DMS53 treated with DMSO at 0.1 percent for 48 hours (cell line): ENCODE results near the gene BPTF.
"Not testable (repeated sequence)": the region's sequence is repeated elsewhere in the genome, so short reads cannot be mapped to it uniquely, and the experiment has no call there.

ENCODE experiments used
- DNase-seq: peaks from one replicate; lab custom pipeline; 2025; ENCODE audit not compliant: unreplicated experiment; lab: John Stamatoyannopoulos, UW

Gene BPTF

DNA sequence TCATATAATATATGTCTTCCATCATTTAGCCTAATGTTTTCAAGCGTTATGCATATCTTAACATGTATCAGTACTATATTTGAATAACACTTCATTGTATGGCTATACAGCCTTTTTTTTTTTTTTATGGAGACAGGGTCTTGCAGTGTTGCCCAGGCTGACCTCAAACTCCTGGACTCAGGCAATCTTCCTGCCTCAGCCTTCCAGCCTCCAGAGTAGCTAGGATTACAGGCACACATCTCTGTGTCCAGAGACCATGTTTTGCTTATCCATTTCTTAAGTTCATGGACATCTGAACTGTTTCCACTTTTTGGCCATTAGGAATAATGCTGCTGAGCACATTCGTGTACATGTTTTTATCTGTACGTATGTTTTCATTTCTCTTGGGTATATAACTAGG lies 7.8 kb downstream of the BPTF start:
- DNase-seq, result no peak

DNA sequence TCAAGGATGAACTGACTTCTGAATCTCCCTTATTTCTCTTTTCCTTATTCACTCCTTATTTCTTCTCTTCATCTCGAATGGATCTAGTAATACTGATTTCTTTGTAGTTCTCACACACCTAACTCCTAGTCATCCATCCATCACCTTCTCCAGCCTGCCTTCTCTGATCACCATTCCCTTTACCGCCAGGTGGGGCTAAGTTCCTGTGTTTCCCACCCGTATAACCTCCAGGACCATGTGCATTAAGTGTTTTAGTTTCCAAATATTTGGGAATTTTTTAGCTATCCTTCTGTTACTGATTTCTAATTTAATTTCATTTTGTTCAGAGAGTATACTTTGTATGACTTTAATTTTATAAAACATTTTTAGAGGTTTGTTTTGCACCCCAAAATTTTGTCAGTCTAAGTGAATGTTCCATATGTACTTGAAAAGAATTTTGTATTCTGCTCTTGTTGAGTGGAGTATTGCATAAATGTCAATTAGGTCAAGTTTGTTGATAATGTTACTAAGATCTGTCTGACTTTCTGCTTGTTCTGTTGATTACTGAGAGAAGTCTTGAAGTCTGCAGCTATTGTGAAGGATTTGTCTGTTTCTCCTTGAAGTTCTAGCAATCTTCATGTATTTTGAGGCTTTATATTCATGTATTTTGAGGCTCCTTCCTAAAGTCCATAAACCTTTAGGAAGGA lies 8.8 kb downstream of the BPTF start:
- no peak for DNase-seq

DNA sequence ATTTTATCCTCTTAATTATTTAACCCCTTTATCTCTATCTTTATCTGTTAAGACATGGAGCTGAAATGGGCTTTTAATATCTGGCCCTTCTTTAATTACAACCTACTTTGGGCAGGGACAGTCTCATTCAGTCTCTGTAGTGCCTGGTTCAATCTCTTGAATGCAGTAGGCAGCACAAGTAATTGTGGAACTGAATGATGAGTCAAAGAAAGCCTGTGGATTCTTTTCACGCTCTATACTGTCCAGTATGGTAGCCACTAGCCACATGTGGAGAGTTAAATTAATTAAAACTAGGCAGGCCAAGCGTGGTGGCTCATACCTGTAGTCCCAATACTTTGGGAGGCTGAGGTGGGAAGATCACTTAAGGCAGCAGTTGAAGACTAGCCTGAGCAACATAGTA lies 9.3 kb downstream of the BPTF start:
- no peak for DNase-seq

DNA sequence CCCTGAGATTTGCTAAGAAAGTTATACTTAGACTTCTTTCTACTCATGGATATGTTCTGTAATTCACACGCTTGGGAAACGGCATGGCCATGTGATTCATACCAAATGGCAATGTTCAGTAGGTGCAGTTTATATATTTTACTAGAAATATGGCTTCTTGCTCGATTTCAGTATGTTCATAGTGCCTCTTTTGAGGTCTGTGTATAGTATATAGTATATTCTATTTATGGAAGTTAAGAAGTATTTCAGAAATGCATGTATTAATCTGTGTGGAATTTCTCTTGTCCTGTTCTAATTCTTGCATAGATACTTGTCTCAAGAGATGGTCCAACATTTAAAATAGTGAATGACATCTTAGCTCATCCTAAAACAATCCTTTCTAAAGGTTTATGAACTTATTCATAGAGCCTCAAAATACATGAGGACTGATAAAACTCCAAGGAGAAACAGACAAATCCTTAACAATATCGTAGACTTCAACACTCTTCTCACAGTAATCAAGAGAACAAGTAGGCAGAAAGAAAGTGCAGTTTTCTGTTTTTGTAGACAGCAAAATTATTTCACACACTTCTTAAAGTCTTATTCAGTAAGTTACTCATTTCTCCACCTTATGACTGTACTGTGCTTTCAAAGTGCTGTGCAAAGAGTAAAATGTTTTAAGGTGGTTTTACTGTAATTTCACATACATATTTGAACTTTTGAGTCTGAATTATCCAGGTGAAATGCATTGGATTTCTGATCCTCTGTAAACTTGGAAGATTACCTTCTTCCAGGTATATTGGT lies 11.1 kb downstream of the BPTF start:
- no peak for DNase-seq

DNA sequence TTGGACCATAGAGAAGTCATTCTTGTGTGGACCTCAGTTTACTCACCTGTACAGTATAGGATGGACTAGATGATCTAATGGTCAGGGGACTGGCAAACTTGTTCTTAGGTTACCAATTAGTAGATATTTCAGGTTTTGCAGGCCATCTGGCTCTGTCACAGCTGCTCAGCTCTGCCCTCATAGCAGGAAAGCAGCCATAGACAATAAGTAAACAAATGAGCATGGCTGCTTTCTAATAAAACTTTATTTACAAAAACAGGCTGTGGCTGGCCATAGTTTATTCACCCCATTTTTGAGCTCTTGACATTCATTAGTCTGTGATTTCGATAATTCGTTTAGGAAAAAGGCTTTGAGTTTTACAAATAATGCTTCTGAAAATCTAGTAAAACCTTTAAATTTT lies 12.7 kb downstream of the BPTF start:
- no peak for DNase-seq

DNA sequence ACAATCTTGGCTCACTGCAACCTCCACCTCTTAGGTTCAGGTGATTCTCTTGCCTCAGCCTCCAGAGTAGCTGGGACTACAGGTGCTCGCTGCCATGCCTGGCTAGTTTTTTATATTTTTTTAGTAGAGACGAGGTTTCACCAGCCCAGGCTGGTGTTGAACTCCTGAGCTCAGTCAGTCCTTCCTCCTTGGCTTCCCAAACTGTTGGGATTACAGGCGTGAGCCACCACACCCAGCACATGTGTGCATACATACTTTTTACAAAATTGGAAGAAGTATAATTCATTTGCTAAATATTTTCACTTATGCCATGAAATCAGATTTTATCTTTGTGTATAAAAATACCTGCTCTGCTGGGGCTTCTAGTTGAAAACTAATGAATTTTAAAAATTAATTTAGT lies 13.2 kb downstream of the BPTF start:
- no peak for DNase-seq

DNA sequence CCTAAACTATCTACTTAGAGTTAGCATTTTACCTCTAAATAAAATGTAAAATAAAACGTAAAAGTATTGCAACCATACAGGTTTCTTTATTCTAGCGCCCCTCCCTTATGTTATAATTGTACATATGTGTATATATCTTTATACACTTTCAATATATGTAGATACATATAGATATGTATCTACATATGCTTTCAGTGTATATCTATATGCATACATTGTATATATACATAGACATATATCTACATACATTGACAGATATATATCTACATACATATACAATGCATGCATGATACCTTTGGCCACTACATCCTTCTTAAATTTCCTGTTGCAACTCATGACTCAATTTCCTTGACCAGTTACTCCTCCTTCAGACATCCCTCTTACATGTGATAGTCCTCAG lies 16.7 kb downstream of the BPTF start:
- no peak for DNase-seq

DNA sequence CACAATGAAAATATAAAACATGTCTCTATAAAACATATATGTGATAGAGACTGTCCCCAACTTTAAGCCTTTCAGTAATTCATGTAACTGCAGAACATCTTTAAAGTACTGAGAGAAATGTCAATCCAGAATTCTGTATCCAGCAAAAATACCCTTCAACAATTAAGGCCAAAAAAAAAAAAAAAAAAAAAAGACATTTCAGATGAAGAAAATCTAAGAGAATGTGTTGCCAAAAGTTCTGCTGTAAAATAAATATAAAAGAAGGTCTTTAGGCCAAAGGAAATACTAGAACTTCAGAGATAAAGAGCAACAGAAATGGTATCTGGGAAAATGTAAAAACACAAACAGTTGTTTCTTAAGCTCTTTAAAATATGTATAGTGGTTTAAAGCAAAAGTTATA lies 17.3 kb downstream of the BPTF start:
- no peak for DNase-seq

DNA sequence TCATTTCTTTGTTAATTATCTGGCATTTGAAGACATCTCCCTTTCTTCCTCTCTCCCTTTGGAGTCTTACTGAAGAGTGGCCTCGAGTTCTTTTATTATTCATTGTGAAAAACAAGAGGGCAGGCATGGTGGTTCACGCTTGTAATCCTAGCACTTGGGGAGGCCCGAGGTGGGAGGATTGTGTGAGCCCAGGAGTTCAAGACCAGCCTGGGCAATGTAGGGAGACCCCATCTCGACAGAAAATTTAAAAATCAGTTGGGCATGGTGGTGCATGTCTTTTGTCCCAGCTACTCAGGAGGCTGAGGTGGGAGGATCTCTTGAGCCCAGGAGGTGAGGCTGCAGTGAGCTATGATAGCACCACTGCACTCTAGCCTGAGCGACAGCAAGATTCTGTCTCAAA lies 20.1 kb downstream of the BPTF start:
- no peak for DNase-seq

DNA sequence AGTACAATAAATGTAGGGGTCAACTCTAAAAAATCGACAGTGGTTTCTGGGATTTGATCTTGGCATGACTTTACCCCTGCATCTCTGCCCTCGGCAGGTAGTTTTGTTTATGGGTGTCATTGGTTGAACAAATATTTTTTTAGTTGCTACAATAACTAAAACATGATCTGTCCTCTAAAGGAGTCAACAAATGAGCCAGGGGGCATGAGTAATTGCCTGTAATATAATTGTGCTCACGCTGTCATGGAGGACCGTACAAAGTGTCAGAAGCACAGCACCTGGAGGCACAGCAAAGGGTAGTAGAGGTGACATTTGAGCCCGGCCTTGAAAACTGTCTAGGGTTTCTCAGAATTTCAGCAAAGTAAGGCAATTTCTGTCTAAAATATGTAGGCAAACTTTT lies 22.9 kb downstream of the BPTF start:
- peak; percentile 9 for DNase-seq

DNA sequence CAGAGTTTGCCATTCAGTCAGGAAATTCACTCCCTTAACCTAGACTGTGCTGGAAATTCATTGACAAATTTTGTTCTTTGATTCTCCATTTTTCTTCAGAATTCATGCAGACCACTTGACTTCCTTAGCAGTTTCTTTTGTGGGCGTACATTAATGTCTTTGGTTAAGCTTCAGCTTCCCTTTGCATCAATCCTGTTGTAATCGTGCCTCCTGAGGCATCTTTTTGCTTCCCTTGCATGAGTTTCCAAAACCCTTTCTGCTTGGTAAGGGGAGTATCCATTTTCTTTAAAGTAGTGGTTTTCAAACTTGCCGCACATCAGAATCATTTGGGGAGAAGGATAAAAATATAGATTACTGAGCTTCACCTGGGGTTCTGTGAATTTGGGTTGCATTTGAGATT lies 23.5 kb downstream of the BPTF start:
- not testable (repeated sequence) for DNase-seq

DNA sequence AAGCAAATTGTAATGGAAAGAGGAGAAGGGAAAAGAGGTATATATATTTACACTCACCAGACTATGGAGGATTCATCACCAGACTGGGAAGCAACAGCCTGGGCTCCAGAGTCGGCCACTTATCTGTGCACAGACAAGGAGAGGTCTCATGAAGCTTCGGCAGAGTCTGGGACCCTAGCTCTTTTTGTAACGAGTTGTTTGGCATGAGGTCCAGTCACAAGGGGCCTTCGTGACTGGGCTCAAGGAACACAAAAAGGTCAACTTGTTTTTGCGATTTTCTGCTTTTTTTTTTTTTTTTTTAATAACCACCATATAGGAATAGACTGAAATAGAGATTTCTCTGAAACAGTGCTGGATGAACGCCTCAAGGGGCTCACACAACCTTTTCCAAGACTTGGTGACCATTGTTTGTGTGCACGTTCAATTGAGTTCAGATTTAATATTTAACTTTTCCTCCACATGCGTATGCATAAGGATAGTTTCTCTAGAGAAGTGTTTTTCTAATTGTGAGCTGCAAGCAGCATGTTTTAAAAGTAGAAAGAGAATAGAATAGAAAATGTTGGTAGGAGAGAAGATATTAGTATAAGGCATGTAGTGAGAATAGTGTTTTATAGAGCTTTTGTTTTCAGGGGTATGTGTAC lies 25.8 kb downstream of the BPTF start:
- no peak for DNase-seq

DNA sequence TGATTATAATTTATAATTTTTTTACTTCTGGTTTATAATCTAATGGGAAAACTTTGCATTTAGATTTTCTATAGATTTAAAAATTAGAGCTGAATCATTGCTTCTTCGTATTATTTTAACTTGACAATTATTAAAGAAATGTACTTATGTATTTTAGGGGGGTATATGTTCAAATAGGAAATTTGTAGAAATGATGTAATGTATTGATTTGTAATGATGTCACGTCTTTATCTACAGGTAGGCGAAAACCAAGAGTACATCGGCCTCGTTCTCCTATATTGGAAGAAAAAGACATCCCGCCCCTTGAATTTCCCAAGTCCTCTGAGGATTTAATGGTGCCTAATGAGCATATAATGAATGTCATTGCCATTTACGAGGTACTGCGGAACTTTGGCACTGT lies 28.4 kb downstream of the BPTF start:
- no peak for DNase-seq

DNA sequence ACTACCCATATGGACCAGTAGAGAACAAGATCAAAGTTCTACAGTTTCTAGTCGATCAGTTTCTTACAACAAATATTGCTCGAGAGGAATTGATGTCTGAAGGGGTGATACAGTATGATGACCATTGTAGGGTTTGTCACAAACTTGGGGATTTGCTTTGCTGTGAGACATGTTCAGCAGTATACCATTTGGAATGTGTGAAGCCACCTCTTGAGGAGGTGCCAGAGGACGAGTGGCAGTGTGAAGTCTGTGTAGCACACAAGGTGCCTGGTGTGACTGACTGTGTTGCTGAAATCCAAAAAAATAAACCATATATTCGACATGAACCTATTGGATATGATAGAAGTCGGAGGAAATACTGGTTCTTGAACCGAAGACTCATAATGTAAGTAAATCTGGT lies 29.1 kb downstream of the BPTF start:
- no peak for DNase-seq

DNA sequence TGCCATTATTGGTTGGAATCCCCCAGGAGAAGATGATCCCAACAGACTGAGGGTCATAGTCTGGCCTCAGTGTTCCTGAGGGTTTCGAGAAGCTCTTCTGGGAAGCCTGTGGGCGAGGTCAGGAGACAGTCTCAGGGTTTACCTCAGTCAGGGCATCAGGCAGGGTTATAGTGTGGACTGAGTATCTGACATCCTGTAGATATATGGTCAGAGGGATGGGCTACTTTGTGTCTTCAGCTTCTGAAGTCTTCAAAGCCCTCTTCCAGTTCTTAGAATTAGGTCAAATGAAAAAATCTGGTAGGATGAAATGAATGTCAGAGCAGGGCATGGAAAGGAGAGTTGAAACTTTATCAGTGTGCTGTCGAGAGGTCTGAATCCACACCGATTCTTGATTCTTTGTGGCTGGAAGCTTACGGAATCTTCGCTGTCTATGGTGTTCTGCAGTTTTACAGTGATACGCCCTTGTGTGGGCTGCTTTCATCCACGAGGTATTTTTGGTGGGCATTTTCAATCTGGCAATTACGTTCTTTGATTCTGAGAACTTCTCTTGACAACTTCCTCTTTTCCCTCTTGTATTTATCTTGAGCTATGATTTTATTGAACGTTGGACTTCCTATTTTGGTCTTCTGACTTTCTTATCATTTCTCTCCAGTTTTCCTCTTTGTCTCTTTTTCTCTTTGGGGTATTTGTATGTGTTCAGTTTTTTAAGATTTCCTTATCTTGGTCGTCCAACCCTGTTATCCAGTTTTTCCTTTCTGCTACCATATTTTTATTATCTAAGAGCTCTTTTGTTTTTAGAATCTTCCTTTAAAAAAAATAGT lies 30.4 kb downstream of the BPTF start:
- DNase-seq, result no peak

DNA sequence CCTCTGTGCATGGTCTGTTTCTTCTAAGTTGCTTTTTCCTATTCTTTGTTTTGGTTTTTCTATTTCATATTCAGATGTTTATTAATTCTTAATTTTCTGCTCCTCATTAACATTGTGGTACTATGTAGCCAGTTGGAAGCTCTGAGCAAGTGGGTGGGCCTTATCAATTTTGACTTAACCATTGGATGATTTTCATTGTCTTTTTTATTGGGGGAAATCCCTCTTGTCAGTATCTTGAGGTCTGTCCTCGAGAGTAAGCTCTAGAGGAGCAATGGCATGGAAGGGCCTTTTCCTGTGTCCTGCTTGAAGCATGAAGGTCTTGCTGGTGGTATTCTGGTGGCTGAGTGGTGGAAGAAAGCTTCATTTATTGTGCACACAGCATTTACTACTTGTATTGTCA lies 31.1 kb downstream of the BPTF start:
- DNase-seq, result not testable (repeated sequence)

DNA sequence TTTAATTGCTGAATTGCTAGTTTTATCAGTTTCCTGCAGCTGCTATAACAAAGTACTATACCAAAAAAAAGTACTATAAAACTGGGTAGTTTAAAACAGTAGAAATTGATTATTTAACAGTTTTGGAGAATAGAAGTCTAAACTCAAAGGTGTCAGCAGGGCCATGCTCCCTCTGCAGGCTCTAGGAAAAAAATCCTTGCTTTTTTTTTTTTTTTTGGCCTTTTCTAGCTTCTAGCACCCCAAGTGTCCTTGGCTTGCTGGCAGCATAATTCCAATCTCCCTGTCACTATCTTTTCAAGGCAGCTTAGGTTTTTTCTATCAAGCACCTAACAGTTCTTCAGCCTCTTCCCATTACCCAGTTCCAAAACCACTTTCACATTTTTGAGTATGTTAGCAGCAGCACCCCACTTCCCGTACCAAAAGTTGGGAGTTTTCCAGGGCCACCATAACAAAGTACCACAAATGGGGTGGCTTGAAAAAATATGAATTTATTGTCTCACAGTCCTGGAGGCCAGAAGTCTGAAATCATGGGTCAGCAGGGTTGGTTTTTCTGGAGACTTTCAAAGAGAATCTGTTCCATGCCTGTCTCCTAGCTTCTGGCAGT lies 37.4 kb downstream of the BPTF start:
- DNase-seq, result no peak

DNA sequence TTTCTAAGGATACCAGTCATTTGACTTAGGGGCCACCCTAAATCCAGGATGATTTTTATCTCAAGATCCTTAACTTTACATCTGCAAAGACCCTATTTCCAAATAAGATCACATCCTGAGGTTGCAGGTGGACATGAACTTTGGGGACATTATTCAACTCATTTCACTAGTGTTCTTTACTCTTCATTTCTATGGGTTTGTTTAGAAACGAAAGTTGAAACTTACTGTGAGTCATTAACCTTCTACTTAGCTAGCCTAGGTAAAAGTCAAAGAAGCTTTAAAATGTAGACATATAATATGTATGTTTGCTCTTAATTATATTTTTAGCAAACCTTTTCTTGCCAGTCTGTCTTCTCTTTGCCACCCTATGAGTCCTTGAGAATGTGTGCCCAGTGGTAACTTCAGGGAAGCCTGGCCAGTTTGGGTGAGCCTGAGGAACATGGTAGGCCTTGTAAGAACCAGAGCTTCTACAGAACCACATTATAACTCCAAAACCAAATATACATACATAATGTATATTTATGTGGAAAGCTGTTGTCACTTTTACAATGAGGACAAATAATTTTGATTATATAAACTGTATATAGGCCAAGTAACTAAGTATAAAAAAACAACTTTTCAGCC lies 38.4 kb downstream of the BPTF start:
- no peak for DNase-seq

DNA sequence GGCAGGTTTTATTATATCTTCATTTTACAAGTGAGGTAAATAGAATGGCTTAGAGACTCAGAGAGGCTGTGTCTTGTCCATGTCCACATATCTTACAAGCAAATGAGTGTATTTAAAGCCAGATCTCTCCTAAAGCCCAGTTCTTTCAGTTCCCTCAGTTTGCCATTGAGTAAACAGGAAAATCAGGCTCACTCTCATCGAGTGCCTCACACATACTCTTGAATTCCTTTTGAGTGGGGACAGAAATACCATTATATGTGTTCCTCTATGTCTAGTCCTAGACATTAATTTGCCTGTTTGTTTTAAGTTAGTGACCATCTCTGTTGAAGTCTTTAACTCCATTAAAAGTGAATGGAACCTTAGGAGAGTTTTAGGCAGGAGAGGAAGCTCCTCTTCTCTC lies 40.1 kb downstream of the BPTF start:
- DNase-seq, result no peak

DNA sequence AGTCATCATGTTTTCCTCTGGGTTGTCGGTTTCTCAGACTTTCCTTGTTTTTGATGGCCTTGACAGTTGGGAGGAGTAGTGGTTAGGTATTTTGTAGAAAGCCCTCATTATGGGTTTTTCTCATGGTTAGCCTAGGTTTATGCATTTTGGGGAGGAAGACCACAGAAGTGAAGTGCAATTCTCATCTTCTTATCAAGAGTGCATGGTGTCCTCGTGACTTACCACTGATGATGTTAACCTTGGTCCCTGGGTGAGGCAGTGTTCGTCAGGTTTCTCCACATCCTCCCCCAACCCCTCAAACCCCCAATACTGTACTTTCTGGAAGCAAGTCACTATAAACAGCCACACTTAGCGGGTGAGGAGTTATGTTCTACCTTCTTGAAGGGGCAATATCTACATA lies 42.3 kb downstream of the BPTF start:
- DNase-seq, result no peak

DNA sequence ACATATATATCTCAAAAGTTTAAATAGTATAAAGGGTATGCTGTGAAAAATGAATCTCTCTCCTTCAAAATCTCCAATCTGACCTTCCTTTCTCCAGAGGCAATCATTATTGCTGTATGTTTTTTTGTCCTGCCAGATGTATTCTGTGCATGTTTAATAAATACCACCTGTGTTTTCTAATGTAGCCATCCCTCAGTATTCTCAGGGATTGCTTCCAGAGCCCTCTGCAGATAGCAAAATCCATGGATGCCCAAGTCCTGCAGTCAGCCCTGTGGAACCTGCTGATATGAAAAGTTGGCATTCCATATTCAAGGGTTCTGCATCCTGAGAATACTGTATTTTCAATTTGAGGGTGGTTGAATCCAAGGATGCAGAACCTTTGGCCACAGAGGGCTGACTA lies 42.9 kb downstream of the BPTF start:
- DNase-seq, result no peak
